Cardiac septum (tissue), 1 donor: Measurements from ENCODE around the gene STK4. TPM values are rescaled to one million over a fixed set of nuclear protein-coding genes. Genes with fewer than 3 reads are reported as not detected.

Experiments used
- DNase-seq: peaks from one replicate; pipeline ENCODE4 v3.0.0-alpha.2; 2020; ENCODE audit warnings: low spot score
- intact Hi-C: fragments of 100-400 bp; cut with DNase I; formaldehyde crosslinking; loops from one replicate; pipeline ENCODE4 v1.14.0; 2022
- total RNA-seq: library from RNA; stranded (reverse); fragmentation: NEBNext Ultra II Directional; extraction: Animal tissue kit (Norgen Biotek cat#: 25700); gene quantifications from one replicate; pipeline ENCODE4 v1.2.1, GENCODE V29; 2021
- donor health status: DM: no; HTN: no; CAD: no.

STK4 gene
- total RNA-seq, 1 donor from 2014 or later: 11.3 TPM

- DNase-seq: no peak
- intact Hi-C loops: no loop called here
Observed at GRCh38 chr20:44950368-44950767, 15.9 kb upstream of the STK4 start.

GRCh38 chr20:44952731-44953130 is 13.6 kb upstream of the STK4 start:
- DNase-seq: no peak
- intact Hi-C loops: no loop called here

GRCh38 chr20:44954211-44954610 is 12.1 kb upstream of the STK4 start:
- DNase-seq: no peak
- intact Hi-C loops: no loop called here

GRCh38 chr20:44955270-44955669 is 11.0 kb upstream of the STK4 start:
- no peak for DNase-seq
- intact Hi-C loops: no loop called here

- intact Hi-C loops: no loop called here
Observed at GRCh38 chr20:44956410-44956809, 9.9 kb upstream of the STK4 start.

GRCh38 chr20:44958276-44958675 is 8.0 kb upstream of the STK4 start:
- no peak for DNase-seq
- intact Hi-C loops: no loop called here

More at GRCh38 chr20:44956410-44956809, 9.9 kb upstream of the STK4 start:
- DNase-seq: no peak

GRCh38 chr20:44959082-44959637 is 7.2 kb upstream of the STK4 start:
- DNase-seq: no peak
- intact Hi-C loops: no loop called here

- no peak for DNase-seq
- intact Hi-C loops: loop anchor here (1.0 kb wide), 1 partner anchor 74 kb away; the partner anchor contains the start of gene YWHAB
Observed at GRCh38 chr20:44959638-44960102, 6.6 kb upstream of the STK4 start.

GRCh38 chr20:44960103-44960852 is 6.0 kb upstream of the STK4 start, which contains the start of gene TOMM34:
Gene TOMM34, minus strand, starts transcription at chr20:44960397. Its CDS starts 64 bp downstream, at chr20:44960333.
- intact Hi-C loops: loop anchor here (1.0 kb wide), 1 partner anchor 75 kb away; the partner anchor contains the start of gene YWHAB
- peak; percentile 98 for DNase-seq

GRCh38 chr20:44961011-44961869 is 5.1 kb upstream of the STK4 start:
- intact Hi-C loops: no loop called here
- DNase-seq: no peak

- no peak for DNase-seq
- intact Hi-C loops: no loop called here
Observed at GRCh38 chr20:44961870-44962267, 4.4 kb upstream of the STK4 start.

- DNase-seq: no peak
- intact Hi-C loops: no loop called here
Observed at GRCh38 chr20:44962483-44962882, 3.8 kb upstream of the STK4 start.

GRCh38 chr20:44963325-44964215 is 2.7 kb upstream of the STK4 start:
- DNase-seq: no peak
- intact Hi-C loops: no loop called here

- intact Hi-C loops: no loop called here
- no peak for DNase-seq
Observed at GRCh38 chr20:44965651-44966029, 672 bp upstream of the STK4 start.

GRCh38 chr20:44967207-44967807 is 995 bp downstream of the STK4 start:
- intact Hi-C loops: no loop called here
- DNase-seq: no peak

GRCh38 chr20:44969300-44969894 is 3.1 kb downstream of the STK4 start:
- no peak for DNase-seq
- intact Hi-C loops: no loop called here

- DNase-seq: no peak
- intact Hi-C loops: no loop called here
Observed at GRCh38 chr20:44970243-44970757, 4.0 kb downstream of the STK4 start.

- intact Hi-C loops: no loop called here
Observed at GRCh38 chr20:44973053-44973452, 6.7 kb downstream of the STK4 start.

More at GRCh38 chr20:44973053-44973452, 6.7 kb downstream of the STK4 start:
- no peak for DNase-seq
